Thyroid gland (tissue), 4 donors: ENCODE data around the gene FLT4.

Experiments used
- POLR2A ChIP-seq, 2 donors: fragments of 450-650 bp; IDR thresholded peaks; one replicate each; pipeline ENCODE4 v1.6.1; 2017; ENCODE audit warnings: antibody characterized with exemption in 2 of 2, mild to moderate bottlenecking in 2 of 2, moderate library complexity in 1 of 2
- TF ChIP-seq, protein P1 (sequence below), 6 experiments: fragments of 200-600 bp in 3 of 6; fragments of 450-650 bp in 3 of 6; sonication (generic) in 3 of 6; IDR thresholded peaks; one replicate each; pipeline ENCODE4 v1.5.1; 2016 to 2019; ENCODE audit warnings: antibody characterized with exemption in 6 of 6, mild to moderate bottlenecking in 2 of 6, inconsistent platforms in 1 of 6, moderate library complexity in 1 of 6

DNA sequence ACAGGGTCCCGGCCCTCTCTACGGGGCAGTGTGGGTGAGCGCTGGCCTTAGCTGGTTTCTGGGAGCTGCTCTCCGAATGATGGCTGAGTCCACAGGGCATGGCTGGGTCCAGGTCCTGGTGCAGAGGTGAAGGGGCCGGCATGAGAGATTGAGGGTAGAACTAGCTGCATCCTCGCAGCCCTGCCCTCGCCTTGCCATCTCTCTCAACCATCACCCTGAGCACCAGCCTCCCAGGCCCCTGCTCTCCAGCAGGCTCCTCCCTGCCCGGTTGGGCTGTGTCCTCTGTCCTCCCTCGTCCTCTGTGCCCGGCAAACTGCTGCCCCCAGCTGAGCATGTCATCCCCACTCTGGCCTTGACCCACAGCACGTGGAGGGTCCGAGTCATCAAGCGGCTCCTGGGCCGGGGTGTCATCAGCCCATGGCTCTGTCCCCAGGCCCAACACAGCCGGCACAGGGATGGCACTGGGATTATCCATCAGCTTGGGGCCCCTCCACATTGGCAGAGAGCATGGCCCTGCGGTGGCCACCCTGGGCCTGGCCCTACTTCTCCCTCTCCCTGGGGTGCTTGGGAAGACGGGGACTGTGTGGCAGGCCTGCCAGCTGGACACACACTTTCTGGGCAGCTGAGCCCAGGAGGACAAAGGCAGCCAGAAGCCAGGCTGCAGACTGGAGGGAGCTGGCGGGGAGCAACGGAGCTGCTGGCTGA, 8.4 kb downstream of the FLT4 start:
- TF ChIP-seq, protein P1, sequence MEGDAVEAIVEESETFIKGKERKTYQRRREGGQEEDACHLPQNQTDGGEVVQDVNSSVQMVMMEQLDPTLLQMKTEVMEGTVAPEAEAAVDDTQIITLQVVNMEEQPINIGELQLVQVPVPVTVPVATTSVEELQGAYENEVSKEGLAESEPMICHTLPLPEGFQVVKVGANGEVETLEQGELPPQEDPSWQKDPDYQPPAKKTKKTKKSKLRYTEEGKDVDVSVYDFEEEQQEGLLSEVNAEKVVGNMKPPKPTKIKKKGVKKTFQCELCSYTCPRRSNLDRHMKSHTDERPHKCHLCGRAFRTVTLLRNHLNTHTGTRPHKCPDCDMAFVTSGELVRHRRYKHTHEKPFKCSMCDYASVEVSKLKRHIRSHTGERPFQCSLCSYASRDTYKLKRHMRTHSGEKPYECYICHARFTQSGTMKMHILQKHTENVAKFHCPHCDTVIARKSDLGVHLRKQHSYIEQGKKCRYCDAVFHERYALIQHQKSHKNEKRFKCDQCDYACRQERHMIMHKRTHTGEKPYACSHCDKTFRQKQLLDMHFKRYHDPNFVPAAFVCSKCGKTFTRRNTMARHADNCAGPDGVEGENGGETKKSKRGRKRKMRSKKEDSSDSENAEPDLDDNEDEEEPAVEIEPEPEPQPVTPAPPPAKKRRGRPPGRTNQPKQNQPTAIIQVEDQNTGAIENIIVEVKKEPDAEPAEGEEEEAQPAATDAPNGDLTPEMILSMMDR (IDR thresholded peaks at IDR 0.05) = no peak
- TF ChIP-seq POLR2A (IDR thresholded peaks at IDR 0.05) = no peak
